GM21515 (cell line): ENCODE data around the gene BSCL2.
"Not testable (repeated sequence)": the region's sequence is repeated elsewhere in the genome, so short reads cannot be mapped to it uniquely, and the experiment has no call there.

Experiments used
- ATAC-seq: cut with Tn5 transposase; IDR thresholded peaks from one replicate; pipeline ENCODE4 v1.9.1; 2021; ENCODE audit not compliant: unreplicated experiment

BSCL2 gene

GRCh38 chr11:62719302-62719978, 12.2 kb upstream of the BSCL2 start:
- ATAC-seq: no peak

DNA sequence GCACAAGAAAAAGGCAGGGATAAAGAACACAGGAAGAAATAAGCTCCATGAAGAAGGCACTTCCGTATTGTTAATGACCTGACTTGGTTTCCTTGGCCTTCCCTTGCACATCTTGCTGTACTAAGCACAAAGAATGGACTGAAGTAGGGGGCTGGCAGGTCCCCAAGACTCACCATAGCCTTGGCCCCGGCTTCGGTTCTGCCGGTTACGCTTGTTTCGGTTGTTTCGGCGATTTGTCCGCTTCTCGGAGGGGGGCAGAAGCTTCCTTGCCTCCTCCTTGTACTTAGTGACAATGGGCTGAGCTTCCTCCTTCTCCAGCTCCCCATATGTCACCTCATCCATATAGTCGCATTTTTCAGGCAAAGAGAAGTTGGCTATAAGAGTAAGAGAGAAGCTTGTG, 9.6 kb upstream of the BSCL2 start:
- no peak for ATAC-seq

GRCh38 chr11:62716206-62716605, 9.0 kb upstream of the BSCL2 start:
- no peak for ATAC-seq

DNA sequence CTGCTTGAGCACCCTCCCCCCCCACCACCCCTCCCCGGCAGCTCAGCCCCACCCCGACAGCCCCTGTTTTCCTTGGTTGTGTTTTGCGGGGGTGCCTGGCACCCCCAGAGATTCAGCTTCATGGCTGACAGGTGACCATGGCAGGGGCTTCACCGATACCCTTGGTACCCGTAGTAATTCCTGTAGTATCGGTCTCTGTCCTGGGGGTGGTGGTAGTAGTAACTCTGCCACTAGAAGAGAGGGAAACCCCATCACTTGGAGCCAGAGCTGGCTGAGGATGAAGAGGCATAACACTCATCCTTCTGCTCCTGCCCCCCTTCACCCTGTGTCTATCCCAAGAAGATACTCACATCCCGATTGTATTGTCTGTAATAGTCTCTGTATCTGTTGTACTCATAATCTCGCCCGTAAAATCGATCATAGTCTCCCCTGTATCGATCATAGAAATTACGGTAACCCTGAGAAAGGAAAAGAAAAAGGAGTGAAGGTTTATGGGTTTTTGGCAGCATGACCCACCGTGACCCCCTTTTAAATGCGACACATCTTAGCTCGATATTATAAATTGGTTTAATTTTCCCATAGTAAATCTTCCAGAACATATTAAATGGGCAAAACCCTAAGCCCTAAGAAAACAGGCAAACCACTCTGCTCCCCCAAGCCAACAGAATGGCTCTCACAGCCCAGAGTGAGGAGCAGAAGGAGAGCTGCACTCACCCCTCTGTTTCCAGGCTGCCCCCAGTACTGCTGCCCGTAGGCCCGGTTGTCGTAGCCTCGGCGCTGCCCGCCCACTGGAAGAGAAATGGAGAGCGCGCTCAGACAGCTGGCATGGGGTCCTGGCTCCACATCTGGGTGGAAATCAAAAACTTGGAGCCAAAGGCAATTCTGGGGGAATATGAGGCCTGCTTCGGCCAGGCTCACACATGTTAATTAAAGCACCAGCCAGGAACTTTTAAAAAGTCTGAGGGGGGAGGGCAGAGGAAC, 8.2 kb upstream of the BSCL2 start:
- no peak for ATAC-seq

- no peak for ATAC-seq
Measured at GRCh38 chr11:62713343-62713742, 6.1 kb upstream of the BSCL2 start.

GRCh38 chr11:62712861-62713260, 5.6 kb upstream of the BSCL2 start:
- no peak for ATAC-seq

GRCh38 chr11:62712276-62712812, 5.1 kb upstream of the BSCL2 start:
- ATAC-seq: no peak

GRCh38 chr11:62710001-62710345, 2.7 kb upstream of the BSCL2 start:
- ATAC-seq: peak; percentile 4

DNA sequence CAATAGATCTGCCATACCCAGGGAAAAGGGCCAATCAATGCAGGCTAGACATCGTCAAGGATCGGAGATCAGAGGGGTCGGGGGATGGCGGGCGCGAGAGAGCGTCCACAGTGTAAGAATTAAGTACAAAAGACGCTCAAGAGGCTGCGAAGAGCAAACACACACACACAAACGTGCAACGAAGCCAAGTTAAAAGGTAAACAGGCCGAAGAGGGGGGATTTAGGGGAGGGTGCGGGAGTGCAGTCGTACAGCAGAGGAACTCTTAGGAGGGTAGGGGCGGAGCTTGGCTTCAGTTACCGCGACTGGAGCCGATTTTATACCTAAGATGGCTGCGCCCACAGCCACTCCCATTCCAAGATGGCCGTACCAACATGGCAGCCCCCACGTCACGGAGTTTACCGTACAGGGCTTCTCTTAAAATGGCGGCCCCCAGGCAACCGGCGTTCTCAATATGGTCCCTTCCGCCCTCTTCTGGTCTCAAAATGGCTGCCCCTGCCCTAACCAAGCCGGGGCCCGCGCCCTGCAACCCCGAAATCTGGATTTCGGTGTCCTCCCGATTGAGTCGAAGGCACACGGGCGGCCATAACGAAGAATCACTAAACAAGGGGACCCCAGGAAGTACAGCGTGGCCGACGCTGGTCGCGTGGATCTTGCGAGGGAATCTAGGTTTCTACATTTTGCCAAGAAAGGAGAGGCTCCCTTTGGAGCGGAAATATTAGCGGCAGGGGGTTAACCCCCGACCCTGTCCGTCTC, 2.2 kb upstream of the BSCL2 start:
- ATAC-seq: peak; percentile 62

DNA sequence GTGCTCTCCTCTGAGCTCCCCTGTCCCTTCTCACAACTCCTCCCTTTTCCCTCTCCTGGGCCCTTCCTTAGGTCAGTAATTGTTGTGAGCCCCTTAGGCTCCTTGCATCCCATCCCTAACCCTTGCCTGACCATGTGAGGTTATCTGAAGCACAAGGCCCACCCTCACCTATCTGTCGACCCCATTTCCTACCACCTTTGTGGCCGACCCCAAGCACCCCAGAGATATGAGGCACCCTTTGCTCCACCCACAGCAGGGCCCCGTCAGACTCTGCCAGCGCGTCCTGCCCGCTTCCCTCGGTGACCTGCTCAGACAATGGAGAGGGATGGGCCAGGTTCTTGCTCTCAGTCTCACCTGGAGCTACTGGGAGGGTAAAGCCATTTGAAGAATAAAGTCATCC, 1.6 kb upstream of the BSCL2 start:
- no peak for ATAC-seq

- no peak for ATAC-seq
Measured at GRCh38 chr11:62708392-62708791, 1.2 kb upstream of the BSCL2 start.

DNA sequence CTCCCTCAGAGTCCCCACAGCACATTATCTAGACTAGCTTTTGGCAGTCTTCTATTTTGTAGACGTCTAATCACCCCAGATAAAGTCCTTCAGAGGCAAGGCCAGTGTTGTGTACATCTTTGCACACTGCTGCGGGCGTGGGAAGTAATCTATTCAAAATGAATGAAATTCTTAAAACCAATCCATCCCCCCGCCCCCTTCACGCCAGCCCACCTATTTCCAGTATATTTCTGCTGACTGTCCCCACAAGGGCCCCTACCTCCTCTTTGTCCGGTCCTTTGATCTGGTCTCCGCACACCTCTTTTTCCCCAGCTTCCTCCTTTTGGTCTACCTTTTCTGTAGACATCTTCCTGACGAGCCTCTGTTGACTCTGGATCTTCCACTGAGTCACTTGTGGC, 375 bp downstream of the BSCL2 start:
- ATAC-seq: no peak

GRCh38 chr11:62705880-62706849, 1.1 kb downstream of the BSCL2 start:
- ATAC-seq: peak; percentile 53

DNA sequence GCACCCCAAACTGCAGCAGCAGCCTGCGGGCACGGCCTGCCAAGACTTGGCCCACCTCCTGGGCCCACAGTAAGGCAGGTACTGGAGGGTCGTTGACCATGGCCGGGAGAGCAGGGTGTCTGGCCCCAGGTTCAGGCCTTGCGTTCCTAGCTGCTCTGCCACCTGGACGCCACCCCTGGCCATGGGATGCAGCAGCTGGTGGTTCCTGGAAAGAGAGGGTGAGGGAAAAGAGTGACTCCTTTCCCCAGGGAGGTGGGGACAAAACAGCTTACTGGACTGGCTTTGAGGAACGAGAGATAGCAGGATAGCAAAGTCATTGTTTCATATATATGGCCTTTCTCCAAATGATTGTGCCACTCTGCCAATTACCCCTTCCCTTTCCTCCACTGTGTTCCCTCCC, 1.8 kb downstream of the BSCL2 start:
- ATAC-seq: no peak

GRCh38 chr11:62703921-62704320, 3.3 kb downstream of the BSCL2 start:
- ATAC-seq: not testable (repeated sequence)

DNA sequence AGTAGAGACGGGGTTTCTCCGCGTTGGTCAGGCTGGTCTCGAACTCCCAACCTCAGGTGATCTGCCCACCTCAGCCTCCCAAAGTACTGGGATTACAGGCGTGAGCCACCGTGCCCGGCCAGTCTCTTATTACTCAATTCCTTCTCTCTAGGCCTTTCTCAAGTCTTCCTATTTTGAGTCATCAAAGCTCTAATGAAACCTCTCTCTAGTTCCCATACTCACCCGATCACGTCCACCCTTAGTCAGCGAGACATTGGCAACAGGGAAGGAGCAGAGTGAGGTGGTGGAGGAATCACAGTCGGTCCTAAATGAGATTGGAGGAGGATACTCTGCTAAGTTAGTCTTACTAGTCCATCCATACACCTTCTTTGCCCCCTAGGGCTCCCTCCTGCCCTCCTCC, 5.0 kb downstream of the BSCL2 start:
- no peak for ATAC-seq

- no peak for ATAC-seq
Measured at GRCh38 chr11:62694455-62695167, 12.6 kb downstream of the BSCL2 start.

DNA sequence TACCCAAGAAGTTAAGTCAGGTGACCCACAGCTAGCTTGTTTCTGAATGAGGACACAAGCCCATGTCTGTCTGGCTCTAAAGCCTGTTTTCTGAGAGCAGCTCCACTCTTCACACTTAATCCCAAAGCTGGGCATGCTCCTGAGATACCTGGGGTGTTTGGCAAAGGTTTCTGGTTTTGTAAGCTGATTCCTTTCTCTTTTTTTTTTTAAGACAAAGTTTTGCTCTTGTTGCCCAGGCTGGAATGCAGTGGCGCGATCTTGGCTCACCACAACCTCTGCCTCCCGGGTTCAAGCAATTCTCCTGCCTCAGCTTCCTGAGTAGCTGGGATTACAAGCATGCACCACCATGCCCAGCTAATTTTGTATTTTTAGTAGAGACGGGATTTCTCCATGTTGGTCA, 13.6 kb downstream of the BSCL2 start:
- ATAC-seq: not testable (repeated sequence)

DNA sequence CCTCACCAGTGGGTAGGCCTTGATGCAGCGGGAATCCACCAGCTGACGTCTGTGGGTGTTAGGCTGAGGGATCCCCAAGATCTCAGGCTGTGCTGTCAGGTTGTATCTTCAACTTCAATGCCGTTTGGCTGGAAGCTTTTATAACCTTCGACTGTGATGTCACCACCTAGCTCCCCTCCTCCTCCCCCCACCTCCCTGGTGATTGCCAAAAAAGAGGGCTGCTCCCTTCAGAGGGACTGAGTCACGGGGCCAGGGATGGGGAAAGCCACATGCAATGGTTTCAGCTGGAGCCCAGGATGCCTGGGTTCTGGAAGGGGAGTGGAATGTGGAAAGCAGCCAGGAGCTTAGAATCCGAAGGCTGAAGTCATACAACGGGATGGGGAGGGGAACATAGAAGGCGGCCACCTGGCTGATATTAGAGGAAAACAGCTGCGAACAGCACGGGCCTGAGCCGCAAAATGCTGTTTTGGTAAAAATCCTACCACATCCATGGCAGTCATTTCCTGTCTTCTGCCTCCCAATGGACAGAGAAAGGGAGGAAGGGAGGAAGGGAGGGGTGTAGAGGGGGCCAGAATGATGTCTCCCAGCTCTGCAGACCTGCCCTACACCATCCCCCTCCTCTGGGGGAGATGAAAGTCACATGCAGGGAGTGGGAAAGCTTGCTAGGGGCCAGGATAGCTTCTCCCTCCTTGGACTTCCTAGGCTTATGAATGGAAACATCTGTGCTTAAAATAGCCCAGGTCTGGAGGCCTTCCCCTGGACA, 17.6 kb downstream of the BSCL2 start, which contains the start of gene LRRN4CL:
LRRN4CL (minus strand) TSS at position 110 of the 763 bp plus-strand sequence. CDS start 1,022 bp downstream, outside the sequence.
- ATAC-seq: no peak
